ENCODE measurements around the gene STAM2.
"Not testable (repeated sequence)": the region's sequence is repeated elsewhere in the genome, so short reads cannot be mapped to it uniquely, and the experiment has no call there.

Gene STAM2

GRCh38 chr2:152165780-152166179, 9.8 kb downstream of the STAM2 start:
- H3K9me3 Mint-ChIP-seq = no peaks in the 10 kb centered on the region
- DNase-seq (no peak), ATAC-seq (replicated peaks) (no peak)
- peaks cover 21 to 54% of the 10 kb centered on the region in 2 donors for H3K4me1 Mint-ChIP-seq (ENCODE audit: low read depth in 2 of 2)
- peak overlapping the region in 1 of 2 donors; percentile 88 for H3K27ac Mint-ChIP-seq
- H3K36me3 Mint-ChIP-seq (ENCODE audit: insufficient read depth) = peaks cover 6% of the 10 kb centered on the region
- peak overlapping the region in 1 of 2 donors; percentile 28 for H3K4me3 Mint-ChIP-seq
- H3K27me3 Mint-ChIP-seq = no peaks in the 10 kb centered on the region

- DNase-seq (no peak), ATAC-seq (replicated peaks) (no peak)
- Mint-ChIP-seq H3K4me1 (ENCODE audit: low read depth in 2 of 2) (peaks cover 21 to 53% of the 10 kb centered on the region in 2 donors), H3K4me3 (no peak overlapping the region), H3K27ac (no peak overlapping the region), H3K27me3 (no peaks in the 10 kb centered on the region), H3K9me3 (no peaks in the 10 kb centered on the region), H3K36me3 (ENCODE audit: insufficient read depth) (peaks cover 6% of the 10 kb centered on the region)
Observed at GRCh38 chr2:152165306-152165705, 10.3 kb downstream of the STAM2 start.

- peaks cover 19 to 45% of the 10 kb centered on the region in 2 donors for H3K4me1 Mint-ChIP-seq (ENCODE audit: low read depth in 2 of 2)
- H3K36me3 Mint-ChIP-seq (ENCODE audit: insufficient read depth); H3K9me3 Mint-ChIP-seq; ATAC-seq (replicated peaks); H3K4me3 Mint-ChIP-seq; H3K27me3 Mint-ChIP-seq; H3K27ac Mint-ChIP-seq; DNase-seq: not testable (repeated sequence)
Observed at GRCh38 chr2:152163669-152164068, 11.9 kb downstream of the STAM2 start.

- peak overlapping the region in 1 of 2 donors; percentile 52 for H3K27ac Mint-ChIP-seq
Observed at GRCh38 chr2:152162141-152162540, 13.4 kb downstream of the STAM2 start.

GRCh38 chr2:152161598-152161997, 14.0 kb downstream of the STAM2 start:
- DNase-seq (no peak), ATAC-seq (replicated peaks) (no peak)
- Mint-ChIP-seq H3K9me3 (peaks cover 0 to 2% of the 10 kb centered on the region in 2 donors), H3K4me1 (ENCODE audit: low read depth in 2 of 2) (peaks cover 17 to 38% of the 10 kb centered on the region in 2 donors), H3K27ac (peak overlapping the region in 1 of 2 donors; percentile 52), H3K4me3 (no peak overlapping the region), H3K36me3 (ENCODE audit: insufficient read depth) (peaks cover 8% of the 10 kb centered on the region), H3K27me3 (no peaks in the 10 kb centered on the region)

More at GRCh38 chr2:152162141-152162540, 13.4 kb downstream of the STAM2 start:
- Mint-ChIP-seq H3K4me3 (no peak overlapping the region), H3K36me3 (ENCODE audit: insufficient read depth) (peaks cover 3% of the 10 kb centered on the region), H3K4me1 (ENCODE audit: low read depth in 2 of 2) (peaks cover 17 to 38% of the 10 kb centered on the region in 2 donors), H3K9me3 (peaks cover 0 to 2% of the 10 kb centered on the region in 2 donors), H3K27me3 (no peaks in the 10 kb centered on the region)
- ATAC-seq (replicated peaks) (no peak), DNase-seq (no peak)

- not testable (repeated sequence) for H3K9me3 Mint-ChIP-seq; H3K27ac Mint-ChIP-seq; H3K4me3 Mint-ChIP-seq; DNase-seq; H3K27me3 Mint-ChIP-seq; ATAC-seq (replicated peaks); H3K36me3 Mint-ChIP-seq (ENCODE audit: insufficient read depth)
- H3K4me1 Mint-ChIP-seq (ENCODE audit: low read depth in 2 of 2) = peaks cover 18 to 38% of the 10 kb centered on the region in 2 donors
Observed at GRCh38 chr2:152160378-152160777, 15.2 kb downstream of the STAM2 start.

GRCh38 chr2:152157253-152157652, 18.3 kb downstream of the STAM2 start:
- Mint-ChIP-seq H3K27ac (no peak overlapping the region), H3K4me1 (ENCODE audit: low read depth in 2 of 2) (peaks cover 25 to 46% of the 10 kb centered on the region in 2 donors), H3K4me3 (no peak overlapping the region), H3K27me3 (no peaks in the 10 kb centered on the region), H3K36me3 (ENCODE audit: insufficient read depth) (peaks cover 11% of the 10 kb centered on the region), H3K9me3 (peaks cover 0 to 2% of the 10 kb centered on the region in 2 donors)
- no peak for ATAC-seq (replicated peaks)
- DNase-seq = no peak

- ATAC-seq (replicated peaks) = no peak
- no peaks in the 10 kb centered on the region for H3K27me3 Mint-ChIP-seq
- H3K27ac Mint-ChIP-seq = peak overlapping the region in 1 of 2 donors; percentile 25
- peaks cover 0 to 2% of the 10 kb centered on the region in 2 donors for H3K9me3 Mint-ChIP-seq
- DNase-seq = no peak
- peaks cover 26 to 49% of the 10 kb centered on the region in 2 donors for H3K4me1 Mint-ChIP-seq (ENCODE audit: low read depth in 2 of 2)
- H3K36me3 Mint-ChIP-seq (ENCODE audit: insufficient read depth) = peaks cover 11% of the 10 kb centered on the region
- no peak overlapping the region for H3K4me3 Mint-ChIP-seq
Observed at GRCh38 chr2:152155209-152155608, 20.4 kb downstream of the STAM2 start.

- Mint-ChIP-seq H3K9me3 (peaks cover 0 to 2% of the 10 kb centered on the region in 2 donors), H3K4me1 (ENCODE audit: low read depth in 2 of 2) (peaks cover 23 to 46% of the 10 kb centered on the region in 2 donors), H3K36me3 (ENCODE audit: insufficient read depth) (peaks cover 14% of the 10 kb centered on the region), H3K4me3 (no peak overlapping the region), H3K27me3 (no peaks in the 10 kb centered on the region), H3K27ac (peak overlapping the region; percentile 18 to 25)
- no peak for DNase-seq
- peak; percentile 21 for ATAC-seq (replicated peaks)
Observed at GRCh38 chr2:152154462-152154861, 21.1 kb downstream of the STAM2 start.

GRCh38 chr2:152134488-152135280, 40.9 kb downstream of the STAM2 start:
- Mint-ChIP-seq H3K36me3 (ENCODE audit: insufficient read depth) (peaks cover 14% of the 10 kb centered on the region), H3K4me1 (ENCODE audit: low read depth in 2 of 2) (peaks cover 0 to 2% of the 10 kb centered on the region in 2 donors), H3K9me3 (no peaks in the 10 kb centered on the region), H3K27ac (peak overlapping the region; percentile 49 to 70), H3K4me3 (no peak overlapping the region), H3K27me3 (no peaks in the 10 kb centered on the region)
- ATAC-seq (replicated peaks) = no peak
- no peak for DNase-seq

GRCh38 chr2:152132306-152132705, 43.3 kb downstream of the STAM2 start:
- no peak overlapping the region for H3K27ac Mint-ChIP-seq
- H3K4me1 Mint-ChIP-seq (ENCODE audit: low read depth in 2 of 2) = peaks cover 0 to 4% of the 10 kb centered on the region in 2 donors
- ATAC-seq (replicated peaks) (no peak), DNase-seq (no peak)
- no peaks in the 10 kb centered on the region for H3K27me3 Mint-ChIP-seq
- H3K9me3 Mint-ChIP-seq = no peaks in the 10 kb centered on the region
- no peak overlapping the region for H3K4me3 Mint-ChIP-seq
- peaks cover 14% of the 10 kb centered on the region for H3K36me3 Mint-ChIP-seq (ENCODE audit: insufficient read depth)

- Mint-ChIP-seq H3K36me3 (ENCODE audit: insufficient read depth) (peaks cover 31% of the 10 kb centered on the region), H3K27ac (no peak overlapping the region), H3K4me3 (no peak overlapping the region), H3K9me3 (no peaks in the 10 kb centered on the region), H3K27me3 (no peaks in the 10 kb centered on the region), H3K4me1 (ENCODE audit: low read depth in 2 of 2) (peaks cover 0 to 1% of the 10 kb centered on the region in 2 donors)
- no peak for DNase-seq
- ATAC-seq (replicated peaks) = no peak
Observed at GRCh38 chr2:152127628-152128027, 47.9 kb downstream of the STAM2 start.

- Mint-ChIP-seq H3K27me3 (no peaks in the 10 kb centered on the region), H3K36me3 (ENCODE audit: insufficient read depth) (peaks cover 28% of the 10 kb centered on the region), H3K4me3 (no peak overlapping the region), H3K27ac (no peak overlapping the region), H3K4me1 (ENCODE audit: low read depth in 2 of 2) (peaks cover 0 to 1% of the 10 kb centered on the region in 2 donors), H3K9me3 (no peaks in the 10 kb centered on the region)
- no peak for ATAC-seq (replicated peaks)
- DNase-seq = no peak
Observed at GRCh38 chr2:152126664-152127063, 48.9 kb downstream of the STAM2 start.

- Mint-ChIP-seq H3K36me3 (ENCODE audit: insufficient read depth) (peaks cover 42% of the 10 kb centered on the region), H3K4me1 (ENCODE audit: low read depth in 2 of 2) (no peaks in the 10 kb centered on the region), H3K4me3 (no peak overlapping the region), H3K9me3 (no peaks in the 10 kb centered on the region), H3K27me3 (no peaks in the 10 kb centered on the region), H3K27ac (no peak overlapping the region)
- no peak for DNase-seq
- ATAC-seq (replicated peaks) = no peak
Observed at GRCh38 chr2:152122161-152122560, 53.4 kb downstream of the STAM2 start.

All from effector memory CD8-positive, alpha-beta T cell (primary cell).